Stimulated activated CD8-positive, alpha-beta memory T cell treated with anti-CD3 and anti-CD28 coated beads, Interleukin-4, amount 100 ng/mL, for 1 hour (primary cell): ENCODE data around the gene RPL9.
"Not testable (repeated sequence)": the region's sequence is repeated elsewhere in the genome, so short reads cannot be mapped to it uniquely, and the experiment has no call there.

Experiments
- DNase-seq, 2 donors: peaks; one replicate each; pipeline ENCODE4 v3.0.0-alpha.2; 2020; ENCODE audit warnings: low read depth in 2 of 2, low spot score in 1 of 2

Gene RPL9

DNA sequence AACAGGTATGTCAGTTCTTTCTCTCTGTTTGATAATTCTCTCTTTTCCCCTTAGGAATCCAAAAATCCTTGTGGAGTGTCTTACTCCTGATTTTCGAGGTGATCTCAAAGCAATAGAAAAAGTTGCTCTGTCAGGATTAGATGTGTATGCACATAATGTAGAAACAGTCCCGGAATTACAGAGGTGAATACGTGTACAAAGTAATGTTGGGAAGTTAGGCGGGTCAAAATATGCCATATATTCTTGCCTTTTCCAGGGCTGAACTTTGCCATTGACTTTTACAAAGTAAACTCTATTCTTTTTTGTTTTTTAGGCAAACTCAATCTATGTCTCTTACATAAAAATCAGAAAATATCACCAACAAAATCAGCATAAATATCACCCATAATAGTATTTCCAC lies 8.7 kb upstream of the RPL9 start:
- DNase-seq, result no peak

DNA sequence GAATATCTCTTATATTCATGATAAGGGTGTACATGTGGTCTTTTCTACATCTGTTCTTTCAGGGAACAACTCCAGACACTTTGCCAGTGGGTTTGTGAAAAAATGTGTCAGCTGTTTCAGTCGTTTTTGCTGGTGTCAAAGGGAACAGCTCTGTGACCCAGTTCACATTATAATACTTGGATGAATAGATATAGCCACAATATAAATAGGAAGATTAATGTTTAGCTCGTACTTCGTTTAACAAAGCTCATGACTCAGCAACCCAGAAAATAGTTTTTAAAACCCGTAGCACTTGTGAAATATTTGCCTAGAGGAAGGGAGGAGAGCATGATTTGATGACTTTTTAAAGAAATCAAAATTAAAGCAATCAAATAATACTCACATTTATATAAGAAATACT lies 8.0 kb upstream of the RPL9 start:
- DNase-seq, result no peak

DNA sequence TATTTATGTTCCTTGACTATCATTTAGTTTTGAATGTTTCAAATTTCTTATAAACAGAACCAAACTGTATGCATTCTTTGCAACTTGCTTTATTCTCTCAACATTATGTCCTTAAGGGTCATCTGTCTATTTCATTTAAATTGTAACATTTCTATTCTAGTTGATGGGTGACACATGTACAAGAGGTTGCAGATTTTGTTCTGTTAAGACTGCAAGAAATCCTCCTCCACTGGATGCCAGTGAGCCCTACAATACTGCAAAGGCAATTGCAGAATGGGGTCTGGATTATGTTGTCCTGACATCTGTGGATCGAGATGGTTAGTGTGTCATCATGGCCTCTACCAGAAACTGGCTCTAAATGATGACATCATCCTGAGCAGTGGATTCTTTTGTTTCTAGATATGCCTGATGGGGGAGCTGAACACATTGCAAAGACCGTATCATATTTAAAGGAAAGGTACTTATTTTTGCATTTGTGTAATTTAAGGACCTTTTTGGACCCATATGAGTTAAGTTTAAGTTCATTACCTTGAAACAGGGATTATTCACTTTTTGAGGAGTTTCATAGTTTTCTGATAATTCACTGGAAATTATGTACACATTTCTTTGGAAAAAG lies 6.3 kb upstream of the RPL9 start:
- DNase-seq, result no peak

DNA sequence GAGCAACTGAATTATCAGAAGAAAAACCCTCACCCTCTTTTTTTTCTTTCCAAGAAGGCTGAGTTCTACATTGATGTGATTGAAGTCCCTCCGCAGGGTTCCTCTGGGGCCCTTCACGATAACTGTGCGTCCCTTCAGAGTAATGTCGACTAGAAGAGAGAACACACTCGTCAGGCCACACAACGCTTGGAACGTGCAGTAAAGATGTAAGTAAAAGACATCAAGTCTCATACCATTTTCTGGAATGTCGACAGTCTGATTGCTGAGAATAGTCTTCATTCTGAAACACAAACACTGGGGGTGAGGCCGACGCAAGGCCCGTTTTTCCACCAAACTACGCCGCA lies 589 bp downstream of the RPL9 start:
- not testable (repeated sequence) for DNase-seq

DNA sequence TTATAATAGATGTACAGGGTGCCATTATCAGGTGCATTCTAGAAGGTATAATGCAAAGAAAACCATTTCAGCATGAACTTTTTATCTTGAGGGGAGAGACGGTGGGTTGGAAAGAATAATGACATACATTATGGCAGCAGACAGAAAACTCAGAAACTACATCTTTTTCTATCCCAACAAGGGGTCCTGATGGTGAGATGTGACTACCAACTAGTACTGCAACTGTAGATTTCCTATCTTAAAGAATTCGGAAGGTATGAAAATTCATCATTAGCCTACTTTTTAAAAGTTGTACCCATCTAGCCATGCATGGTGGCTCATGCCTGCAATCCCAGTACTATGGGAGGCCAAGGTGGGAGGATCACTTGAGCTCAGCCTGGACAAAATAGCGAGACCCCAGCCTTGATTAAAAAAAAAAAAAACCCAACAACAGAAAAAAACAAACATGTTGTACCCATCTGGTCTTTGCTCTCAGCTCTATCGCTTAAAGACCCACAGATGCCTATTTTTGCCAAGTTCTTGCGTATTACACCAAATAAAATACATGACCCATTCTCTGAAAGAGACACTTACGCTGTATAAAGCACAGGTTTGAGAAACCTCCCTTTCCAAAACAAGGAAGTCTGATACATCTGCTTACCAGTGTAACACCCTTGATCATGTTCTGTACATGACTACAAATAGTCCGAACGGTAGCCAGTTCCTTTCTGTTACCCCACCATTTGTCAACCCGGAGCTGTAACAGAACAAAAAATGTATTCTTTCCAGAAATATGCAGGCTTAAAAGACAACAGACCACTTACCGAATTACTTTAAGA lies 1.6 kb downstream of the RPL9 start:
- DNase-seq, result no peak

DNA sequence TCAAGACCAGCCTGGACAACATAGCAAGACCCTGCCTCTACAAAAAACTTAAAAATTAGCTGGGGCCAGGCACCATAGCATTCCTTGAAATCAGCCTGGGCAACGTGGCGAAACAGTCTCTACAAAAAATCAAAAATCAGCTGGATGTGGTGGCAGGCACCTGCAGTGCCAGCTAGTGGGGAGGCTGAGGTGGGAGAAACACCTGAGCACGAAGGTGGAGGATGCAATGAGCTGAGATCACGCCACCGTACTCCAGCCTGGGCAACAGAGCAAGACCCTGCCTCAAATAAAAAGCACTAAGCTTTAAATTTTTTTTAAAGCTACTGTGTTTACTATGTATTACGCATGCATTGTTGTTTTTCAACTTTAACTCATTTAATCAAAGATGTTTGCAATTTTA lies 3.2 kb downstream of the RPL9 start:
- DNase-seq, result no peak

DNA sequence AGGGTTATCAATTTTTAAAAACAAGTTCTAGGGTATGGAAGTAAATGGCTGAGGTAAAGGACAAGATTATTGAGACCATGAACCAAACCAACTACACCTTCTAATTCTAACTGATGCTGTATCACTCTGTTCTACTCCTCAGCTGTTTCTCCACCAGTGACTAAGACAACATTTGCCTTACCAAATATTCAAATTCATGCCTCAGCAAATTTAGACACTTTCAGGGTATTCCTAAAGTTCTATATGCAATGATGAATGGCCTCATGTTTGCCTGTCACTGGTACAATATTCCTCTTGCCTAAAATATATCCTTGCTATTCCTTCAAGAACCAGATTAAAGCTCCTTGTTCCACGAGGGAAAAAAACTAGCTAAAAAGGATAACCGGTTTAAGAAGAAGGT lies 5.0 kb downstream of the RPL9 start:
- no peak for DNase-seq

DNA sequence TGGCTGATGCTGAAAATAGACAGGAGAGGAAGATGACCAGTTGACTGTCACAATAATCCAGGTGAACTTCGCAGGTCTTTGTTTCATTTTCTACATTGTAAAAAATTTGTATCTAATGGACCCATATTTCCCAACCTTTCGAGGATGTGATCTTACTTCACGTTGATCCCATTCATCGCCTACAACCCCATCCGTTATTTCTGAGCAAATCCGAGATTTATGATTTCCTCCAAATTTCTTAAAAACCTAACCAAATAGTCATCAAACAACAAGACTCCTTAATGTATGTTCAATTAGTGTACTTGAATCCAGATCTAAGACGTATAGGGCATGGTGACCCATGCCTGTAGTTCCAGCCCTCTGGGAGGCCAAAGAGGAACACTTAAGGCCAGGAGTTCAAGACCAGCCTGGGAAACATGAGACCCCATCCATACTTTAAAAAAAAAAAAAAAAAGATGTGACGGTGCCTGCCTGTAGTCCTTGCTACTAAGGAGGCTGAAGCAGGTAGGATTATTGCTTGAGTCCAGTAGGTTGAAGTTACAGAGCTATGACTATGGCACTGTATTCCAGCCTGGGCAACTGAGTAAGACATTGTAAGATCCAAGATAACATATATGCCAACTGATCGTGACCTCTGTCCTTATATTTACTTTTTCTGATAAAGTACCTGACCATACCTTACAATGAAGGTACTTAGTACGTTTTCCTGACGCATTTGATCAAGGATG lies 5.7 kb downstream of the RPL9 start:
- DNase-seq, result no peak

DNA sequence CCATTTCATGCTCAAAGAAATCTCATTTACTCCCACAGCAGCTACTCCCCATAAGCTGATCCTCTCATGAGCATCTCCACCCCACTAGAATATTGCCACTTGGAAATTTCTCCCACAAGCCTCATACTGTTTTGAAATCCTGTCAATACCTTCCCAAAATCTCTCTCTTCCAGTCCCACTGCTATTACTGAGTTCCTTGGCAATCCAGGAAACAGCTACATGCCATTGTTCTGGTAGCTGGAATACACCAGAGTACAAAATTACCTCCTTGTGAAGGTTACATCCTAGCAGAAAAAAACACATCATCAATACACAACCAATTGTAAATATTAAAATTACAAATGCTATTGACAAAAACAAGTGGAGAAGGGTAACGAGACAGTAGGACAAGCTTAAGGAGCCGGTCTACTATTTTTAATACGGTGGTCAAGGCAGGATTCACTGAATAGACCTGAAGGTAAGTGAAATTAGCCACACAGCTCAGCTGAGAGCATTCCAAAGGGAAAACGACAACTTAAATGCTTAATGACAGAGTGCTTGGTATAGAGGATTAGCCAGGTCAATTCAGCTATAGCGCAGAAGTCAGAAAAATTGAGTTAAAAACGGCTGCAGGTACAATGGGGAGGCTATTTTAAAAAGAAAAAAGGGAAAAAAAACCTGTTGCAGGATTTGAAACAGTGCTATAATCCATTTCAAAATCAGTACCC lies 6.4 kb downstream of the RPL9 start:
- DNase-seq, result no peak

DNA sequence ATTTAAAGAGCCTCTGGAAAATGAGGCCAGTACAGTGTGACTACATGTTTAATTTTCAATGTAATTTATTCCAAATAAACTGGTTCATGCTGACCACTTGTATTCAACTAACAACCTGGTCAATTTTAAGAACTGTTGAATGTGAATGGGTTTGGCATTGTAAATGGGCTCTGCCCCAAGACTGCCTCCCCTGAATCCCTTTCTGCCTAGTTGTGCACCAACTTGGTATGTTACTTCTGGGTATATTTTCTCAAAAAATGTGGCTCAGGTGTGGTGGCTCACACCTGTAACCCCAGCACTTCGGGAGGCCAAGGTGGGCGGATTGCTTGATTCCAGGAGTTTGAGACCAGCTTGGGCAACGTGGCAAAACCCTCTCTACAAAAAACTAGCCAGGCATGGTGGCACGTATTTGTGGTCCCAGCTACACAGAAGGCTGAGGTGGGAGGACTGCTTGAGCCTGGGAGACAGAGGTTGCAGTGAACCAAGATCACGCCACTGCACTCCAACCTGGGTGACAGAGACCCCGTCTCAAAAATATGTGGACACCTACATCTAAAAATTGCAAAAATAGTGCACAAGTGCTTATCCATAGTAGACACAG lies 7.2 kb downstream of the RPL9 start:
- DNase-seq, result no peak

DNA sequence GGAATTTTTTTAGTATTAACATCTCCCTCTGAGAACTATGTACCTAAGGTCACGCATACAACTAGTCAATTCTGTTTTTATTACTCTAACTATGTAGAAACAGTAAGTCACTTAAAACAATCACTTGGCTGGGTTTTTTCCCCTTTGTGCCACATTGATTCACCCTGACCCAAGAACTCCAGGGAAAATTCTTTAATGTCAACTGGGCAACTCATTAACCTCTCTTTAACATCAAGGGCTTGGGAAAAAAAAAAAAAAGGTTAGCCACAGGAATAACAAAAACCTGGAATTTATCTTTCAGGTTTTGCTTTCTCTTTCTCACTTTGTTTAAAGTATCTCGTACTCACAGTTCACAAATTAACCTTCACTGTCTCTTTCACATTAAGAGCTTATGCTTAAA lies 8.1 kb downstream of the RPL9 start:
- DNase-seq, result no peak

DNA sequence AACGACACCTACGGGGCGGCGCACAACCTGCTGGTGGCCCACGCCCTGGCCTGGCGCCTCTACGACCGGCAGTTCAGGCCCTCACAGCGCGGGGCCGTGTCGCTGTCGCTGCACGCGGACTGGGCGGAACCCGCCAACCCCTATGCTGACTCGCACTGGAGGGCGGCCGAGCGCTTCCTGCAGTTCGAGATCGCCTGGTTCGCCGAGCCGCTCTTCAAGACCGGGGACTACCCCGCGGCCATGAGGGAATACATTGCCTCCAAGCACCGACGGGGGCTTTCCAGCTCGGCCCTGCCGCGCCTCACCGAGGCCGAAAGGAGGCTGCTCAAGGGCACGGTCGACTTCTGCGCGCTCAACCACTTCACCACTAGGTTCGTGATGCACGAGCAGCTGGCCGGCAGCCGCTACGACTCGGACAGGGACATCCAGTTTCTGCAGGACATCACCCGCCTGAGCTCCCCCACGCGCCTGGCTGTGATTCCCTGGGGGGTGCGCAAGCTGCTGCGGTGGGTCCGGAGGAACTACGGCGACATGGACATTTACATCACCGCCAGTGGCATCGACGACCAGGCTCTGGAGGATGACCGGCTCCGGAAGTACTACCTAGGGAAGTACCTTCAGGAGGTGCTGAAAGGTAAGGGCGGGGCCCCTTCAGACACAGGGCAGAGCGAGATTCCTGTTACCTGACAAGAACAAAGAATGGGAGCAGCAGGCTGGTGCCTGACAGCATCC lies 11.7 kb downstream of the RPL9 start:
- DNase-seq, result no peak

DNA sequence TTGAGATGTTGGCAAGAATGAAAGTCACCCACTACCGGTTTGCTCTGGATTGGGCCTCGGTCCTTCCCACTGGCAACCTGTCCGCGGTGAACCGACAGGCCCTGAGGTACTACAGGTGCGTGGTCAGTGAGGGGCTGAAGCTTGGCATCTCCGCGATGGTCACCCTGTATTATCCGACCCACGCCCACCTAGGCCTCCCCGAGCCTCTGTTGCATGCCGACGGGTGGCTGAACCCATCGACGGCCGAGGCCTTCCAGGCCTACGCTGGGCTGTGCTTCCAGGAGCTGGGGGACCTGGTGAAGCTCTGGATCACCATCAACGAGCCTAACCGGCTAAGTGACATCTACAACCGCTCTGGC lies 12.3 kb downstream of the RPL9 start:
- no peak for DNase-seq

DNA sequence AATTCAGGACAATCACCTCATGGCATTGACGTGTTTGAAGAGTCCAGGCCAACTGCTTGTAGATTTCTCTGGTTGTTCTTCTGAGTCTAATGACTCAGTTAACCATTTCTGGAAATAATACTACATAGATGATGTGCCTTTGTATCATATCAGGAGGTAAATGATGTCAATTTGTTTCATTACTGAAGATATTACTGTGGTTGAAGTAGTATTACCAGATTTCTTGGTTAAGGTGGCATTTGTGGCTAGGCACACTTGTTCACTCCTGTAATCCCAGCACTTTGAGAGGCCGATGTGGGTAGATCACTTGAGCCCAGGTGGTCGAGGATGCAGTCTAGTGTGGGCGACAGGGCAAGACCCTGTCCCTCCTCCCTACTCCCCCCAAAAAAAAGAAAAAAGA lies 15.7 kb downstream of the RPL9 start:
- no peak for DNase-seq

DNA sequence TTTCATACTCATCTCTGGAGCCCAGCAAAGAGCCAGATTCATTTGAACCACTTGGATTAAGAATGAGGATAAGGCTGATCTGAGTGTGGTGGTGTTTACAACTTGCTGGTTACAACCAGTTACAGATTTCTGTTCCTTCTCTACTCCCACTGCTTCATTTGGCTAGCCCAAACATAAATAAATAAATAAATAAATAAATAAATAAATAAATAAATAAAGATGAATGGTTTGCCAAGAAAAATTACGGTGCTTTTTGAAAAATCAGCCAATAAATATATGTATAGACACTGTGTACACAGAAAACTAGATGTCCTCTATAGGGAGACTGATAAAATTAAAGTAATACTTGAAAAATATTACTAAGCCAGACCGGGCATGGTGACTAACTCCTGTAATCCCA lies 17.1 kb downstream of the RPL9 start:
- DNase-seq, result no peak

DNA sequence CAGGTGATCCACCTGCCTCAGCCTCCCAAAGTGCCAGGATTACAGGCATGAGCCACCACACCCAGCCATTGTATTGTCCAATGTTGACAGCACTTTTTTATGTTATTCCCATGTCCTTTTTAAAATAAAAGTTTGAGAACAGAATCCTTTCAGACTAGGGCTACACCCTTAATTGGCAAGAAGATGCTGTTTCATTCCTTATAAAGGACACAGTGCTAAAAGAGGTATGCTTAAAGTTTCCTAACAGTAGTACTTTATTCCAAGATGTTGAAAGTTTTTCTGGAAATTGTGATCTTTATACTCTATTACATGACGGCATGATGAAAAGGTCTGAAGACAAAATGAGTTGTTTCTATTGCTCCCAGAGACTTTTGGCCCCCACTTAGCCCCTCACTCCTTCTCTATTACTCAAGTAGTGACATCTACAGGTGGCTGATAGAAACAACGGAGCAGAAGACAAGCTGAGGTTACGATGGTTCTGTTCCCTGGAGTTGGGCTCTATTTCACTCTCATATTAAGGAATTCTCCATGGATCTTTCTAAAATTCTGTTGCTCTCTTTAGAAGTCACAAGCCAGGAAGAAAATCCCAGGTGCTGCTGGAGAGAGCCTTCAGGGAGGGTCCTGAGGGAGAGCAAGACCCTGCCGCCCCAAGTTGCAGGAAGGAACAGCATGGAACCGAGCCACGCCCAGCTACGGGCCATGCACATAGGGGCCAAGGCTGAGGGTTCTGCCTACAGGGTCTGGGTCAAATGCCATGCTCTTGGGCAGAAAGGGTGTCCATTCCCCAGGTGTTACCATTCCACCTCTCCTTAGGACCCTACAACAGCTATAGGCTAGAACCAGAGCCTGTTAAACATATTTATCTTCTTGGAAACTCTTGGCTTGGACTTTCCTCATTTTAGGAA lies 22.8 kb downstream of the RPL9 start:
- DNase-seq, result no peak

DNA sequence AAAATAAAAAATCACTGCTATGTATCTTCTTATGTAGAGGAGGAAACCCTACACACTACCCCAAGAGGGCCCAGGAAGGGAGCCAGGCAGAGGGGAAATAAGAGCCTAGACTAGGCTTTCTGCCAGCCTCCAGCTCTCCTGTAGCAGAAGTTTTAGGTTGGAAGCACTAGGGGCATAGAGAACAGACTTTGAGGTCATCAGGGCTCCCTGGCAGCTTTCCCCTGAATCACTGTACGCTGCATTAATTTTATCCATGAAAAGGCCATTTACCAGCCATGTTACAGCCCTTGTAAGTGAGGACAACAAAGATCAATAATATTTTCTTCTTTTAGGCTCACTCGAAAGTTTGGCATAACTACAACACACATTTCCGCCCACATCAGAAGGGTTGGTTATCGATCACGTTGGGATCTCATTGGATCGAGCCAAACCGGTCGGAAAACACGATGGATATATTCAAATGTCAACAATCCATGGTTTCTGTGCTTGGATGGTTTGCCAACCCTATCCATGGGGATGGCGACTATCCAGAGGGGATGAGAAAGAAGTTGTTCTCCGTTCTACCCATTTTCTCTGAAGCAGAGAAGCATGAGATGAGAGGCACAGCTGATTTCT lies 24.7 kb downstream of the RPL9 start:
- DNase-seq, result no peak

DNA sequence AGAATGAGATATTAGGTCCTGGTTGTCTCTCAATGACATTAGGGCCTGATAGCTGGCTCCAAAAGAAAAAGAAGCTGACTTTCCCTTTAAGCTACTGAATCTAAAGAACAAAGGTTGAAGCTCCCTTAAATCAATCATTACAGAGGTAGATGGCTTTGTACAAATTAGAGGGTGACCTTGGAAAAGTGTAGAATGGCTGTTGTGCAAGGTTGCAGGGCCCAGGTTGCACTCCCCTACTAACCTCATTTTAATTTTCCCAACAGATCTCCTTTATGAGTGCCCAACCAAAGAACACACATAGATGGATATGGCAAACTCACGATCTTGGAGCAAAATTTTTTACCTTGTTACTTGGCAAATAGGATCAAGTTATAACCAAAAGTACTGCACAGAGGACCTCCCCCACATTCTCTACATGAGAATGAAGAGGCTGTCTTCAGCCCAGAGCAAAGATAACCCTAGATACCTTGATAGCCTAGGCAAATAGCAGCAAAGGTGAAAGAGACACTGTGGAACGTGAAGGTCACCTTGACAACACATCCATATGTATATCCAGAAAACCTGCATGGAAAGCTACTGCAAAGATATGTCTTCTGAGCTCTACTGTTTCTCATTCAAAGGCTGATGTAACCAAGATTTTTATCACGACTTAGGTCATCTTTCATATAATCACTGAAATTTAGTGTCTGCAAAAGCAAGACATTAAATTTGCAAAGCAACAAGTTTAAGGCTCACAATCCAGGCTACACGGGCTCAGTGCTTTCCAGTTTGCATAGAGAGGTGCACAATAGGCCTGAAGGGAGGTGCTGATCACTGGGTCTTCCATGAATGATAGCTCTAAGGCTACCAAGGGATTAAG lies 29.0 kb downstream of the RPL9 start:
- no peak for DNase-seq
